ENCODE measurements around the gene KHSRP. TPM values are rescaled to one million over a fixed set of nuclear protein-coding genes. Genes with fewer than 3 reads are reported as not detected.

KHSRP gene
- total RNA-seq, 1 experiment from 2014 or later, result 288 TPM

GRCh38 chr19:6379744-6380143, 44.9 kb downstream of the KHSRP start:
- Histone ChIP-seq H3K4me3 (no peak overlapping the region), H3K27ac (no peak overlapping the region), H3K27me3 (ENCODE audit: insufficient read depth, low read depth) (no peaks in the 10 kb centered on the region), H3K4me1 (replicated peaks; ENCODE audit: insufficient read depth) (no peaks in the 10 kb centered on the region), H3K9me3 (ENCODE audit: insufficient read depth, low read depth) (no peaks in the 10 kb centered on the region), H2AFZ (no peak overlapping the region), H3K36me3 (ENCODE audit: low read depth) (no peaks in the 10 kb centered on the region), H3K79me2 (ENCODE audit: low read depth) (no peaks in the 10 kb centered on the region), H3K4me2 (no peak overlapping the region), H4K20me1 (ENCODE audit: insufficient read depth) (no peaks in the 10 kb centered on the region), H3F3A (ENCODE audit: insufficient read depth, low read depth) (no peaks in the 10 kb centered on the region), H3K9me2 (ENCODE audit: insufficient read depth) (no peaks in the 10 kb centered on the region)
- no peak for DNase-seq
- ChIA-PET POLR2A (ENCODE audit: unreplicated experiment) (no interaction called here), CTCF (no interaction called here)
- TF ChIP-seq EZH2 (IDR thresholded peaks at IDR 0.05; ENCODE audit: low read depth), result no peak
- TF ChIP-seq CTCF (conservative IDR thresholded peaks at IDR 0.05), result no peak
- no TSS peak for BruUV-seq (replicated peaks)
- intact Hi-C loops (cut with micrococcal nuclease; ENCODE audit: unreplicated experiment), result no loop called here

- intact Hi-C loops (cut with micrococcal nuclease; ENCODE audit: unreplicated experiment), result no loop called here
- H2AFZ ChIP-seq, result no peak overlapping the region
- ChIA-PET CTCF (no interaction called here), POLR2A (ENCODE audit: unreplicated experiment) (no interaction called here)
- no peaks in the 10 kb centered on the region for H4K20me1 ChIP-seq (ENCODE audit: insufficient read depth)
- H3K27ac ChIP-seq, result no peak overlapping the region
- no peak for DNase-seq
- no peaks in the 10 kb centered on the region for H3K36me3 ChIP-seq (ENCODE audit: low read depth)
- no peaks in the 10 kb centered on the region for H3K27me3 ChIP-seq (ENCODE audit: insufficient read depth, low read depth)
- no peaks in the 10 kb centered on the region for H3F3A ChIP-seq (ENCODE audit: insufficient read depth, low read depth)
- no peak overlapping the region for H3K4me3 ChIP-seq
- no peak overlapping the region for H3K4me2 ChIP-seq
- BruUV-seq (replicated peaks), result no TSS peak
- H3K9me2 ChIP-seq (ENCODE audit: insufficient read depth), result no peaks in the 10 kb centered on the region
- TF ChIP-seq CTCF (conservative IDR thresholded peaks at IDR 0.05), result no peak
- TF ChIP-seq EZH2 (IDR thresholded peaks at IDR 0.05; ENCODE audit: low read depth), result no peak
- H3K4me1 ChIP-seq (replicated peaks; ENCODE audit: insufficient read depth), result no peaks in the 10 kb centered on the region
- no peaks in the 10 kb centered on the region for H3K9me3 ChIP-seq (ENCODE audit: insufficient read depth, low read depth)
- no peaks in the 10 kb centered on the region for H3K79me2 ChIP-seq (ENCODE audit: low read depth)
Measured at GRCh38 chr19:6378486-6378885, 46.1 kb downstream of the KHSRP start.

GRCh38 chr19:6378041-6378440, 46.6 kb downstream of the KHSRP start:
- no TSS peak for BruUV-seq (replicated peaks)
- Histone ChIP-seq H3K4me1 (replicated peaks; ENCODE audit: insufficient read depth) (no peaks in the 10 kb centered on the region), H3K4me2 (no peak overlapping the region), H2AFZ (no peak overlapping the region), H3K9me3 (ENCODE audit: insufficient read depth, low read depth) (no peaks in the 10 kb centered on the region), H4K20me1 (ENCODE audit: insufficient read depth) (no peaks in the 10 kb centered on the region), H3K27me3 (ENCODE audit: insufficient read depth, low read depth) (no peaks in the 10 kb centered on the region), H3F3A (ENCODE audit: insufficient read depth, low read depth) (no peaks in the 10 kb centered on the region), H3K9me2 (ENCODE audit: insufficient read depth) (no peaks in the 10 kb centered on the region), H3K27ac (no peak overlapping the region), H3K79me2 (ENCODE audit: low read depth) (no peaks in the 10 kb centered on the region), H3K4me3 (no peak overlapping the region), H3K36me3 (ENCODE audit: low read depth) (no peaks in the 10 kb centered on the region)
- intact Hi-C loops (cut with micrococcal nuclease; ENCODE audit: unreplicated experiment), result no loop called here
- TF ChIP-seq EZH2 (IDR thresholded peaks at IDR 0.05; ENCODE audit: low read depth), result no peak
- TF ChIP-seq CTCF (conservative IDR thresholded peaks at IDR 0.05), result no peak
- no peak for DNase-seq
- ChIA-PET POLR2A (ENCODE audit: unreplicated experiment) (no interaction called here), CTCF (no interaction called here)
